Peyer's patch (tissue), 4 donors: ENCODE results near the gene ST3GAL4. TPM values are rescaled to one million over a fixed set of nuclear protein-coding genes. Genes with fewer than 3 reads are reported as not detected.
"Not testable (repeated sequence)": the region's sequence is repeated elsewhere in the genome, so short reads cannot be mapped to it uniquely, and the experiment has no call there.

Experiments
- DNase-seq, 3 donors: peaks; one replicate each; pipeline ENCODE4 v3.0.0-alpha.2; 2017 to 2019
- H3K27ac ChIP-seq, 4 donors: fragments of 200-600 bp; sonication (generic); one replicate each; pipeline ENCODE4 v1.5.1; 2016 to 2019
- H3K27me3 ChIP-seq, 2 donors: fragments of 200-600 bp; sonication (generic); one replicate each; pipeline ENCODE4 v1.5.1; 2019
- H3K36me3 ChIP-seq, 3 donors: fragments of 200-600 bp; sonication (generic); one replicate each; pipeline ENCODE4 v1.5.1; 2016 to 2019
- H3K4me1 ChIP-seq, 4 donors: fragments of 200-600 bp; sonication (generic); one replicate each; pipeline ENCODE4 v1.5.1; 2016 to 2019
- H3K4me3 ChIP-seq, 4 donors: fragments of 200-600 bp; sonication (generic); 1 replicate in 3 of 4; 2 replicates in 1 of 4; pipeline ENCODE4 v1.5.1; 2016 to 2019; ENCODE audit warnings: mild to moderate bottlenecking in 1 of 4
- H3K9me3 ChIP-seq, 4 donors: fragments of 200-600 bp; sonication (generic); one replicate each; pipeline ENCODE4 v1.5.1; 2016 to 2019; ENCODE audit warnings: mild to moderate bottlenecking in 1 of 4
- POLR2A ChIP-seq, 2 donors: fragments of 450-650 bp; IDR thresholded peaks; one replicate each; pipeline ENCODE4 v1.5.1; 2017; ENCODE audit warnings: antibody characterized with exemption in 2 of 2, mild to moderate bottlenecking in 2 of 2, moderate library complexity in 2 of 2
- total RNA-seq, 4 donors: library from RNA; depleted of rRNA; stranded (reverse); fragments of >200 nt; gene quantifications; one replicate each; pipeline ENCODE4 v1.1.0, GENCODE V29; 2016
- TF ChIP-seq, protein P1 (sequence below), 6 experiments: fragments of 450-650 bp in 4 of 6; fragments of 200-600 bp in 2 of 6; sonication (generic) in 1 of 6; IDR thresholded peaks; one replicate each; pipeline ENCODE4 v1.5.1; 2017 to 2019; ENCODE audit warnings: antibody characterized with exemption in 6 of 6, mild to moderate bottlenecking in 3 of 6, moderate library complexity in 1 of 6

ST3GAL4 gene
- total RNA-seq, 4 donors from 2014 or later = 1.1 to 14.0 (median 8.6) TPM

DNA sequence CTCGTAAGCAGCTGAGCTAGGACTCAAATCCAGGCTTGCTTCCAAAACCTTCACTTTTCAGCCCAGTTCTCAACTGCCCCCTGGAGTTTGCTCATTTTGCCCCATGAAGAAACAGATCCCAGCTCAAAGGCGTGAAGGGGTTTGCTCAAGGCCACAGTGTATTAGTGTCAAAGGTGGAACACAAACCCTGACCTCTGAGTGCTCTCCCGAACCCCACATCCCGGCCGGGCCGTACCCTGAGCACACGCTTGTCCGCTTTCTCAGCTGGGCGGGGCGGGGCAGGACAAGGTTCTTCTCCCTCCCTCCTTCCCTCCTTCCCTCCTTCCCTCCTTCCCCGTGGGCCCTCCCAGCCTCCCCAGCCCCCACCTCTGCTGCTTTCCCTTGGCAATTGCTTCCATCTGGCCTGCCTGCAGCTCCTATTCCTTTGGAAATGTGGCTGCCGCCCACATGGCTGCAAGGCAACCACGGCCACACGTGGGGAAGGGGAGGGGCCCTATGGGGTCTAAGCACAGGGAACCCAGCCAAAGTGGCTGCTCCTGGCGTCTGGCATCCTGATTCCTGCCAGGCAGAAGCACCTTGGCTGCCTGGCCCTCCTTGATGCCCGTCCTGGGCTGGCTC is 4.1 kb downstream of the ST3GAL4 start:
- H3K4me1 ChIP-seq = peaks cover 0 to 31% (median 0%) of the 10 kb centered on the region in 4 donors
- DNase-seq = peak in 2 of 3 donors; percentile 24 to 62
- TF ChIP-seq POLR2A (IDR thresholded peaks at IDR 0.05) = no peak
- TF ChIP-seq, protein P1, sequence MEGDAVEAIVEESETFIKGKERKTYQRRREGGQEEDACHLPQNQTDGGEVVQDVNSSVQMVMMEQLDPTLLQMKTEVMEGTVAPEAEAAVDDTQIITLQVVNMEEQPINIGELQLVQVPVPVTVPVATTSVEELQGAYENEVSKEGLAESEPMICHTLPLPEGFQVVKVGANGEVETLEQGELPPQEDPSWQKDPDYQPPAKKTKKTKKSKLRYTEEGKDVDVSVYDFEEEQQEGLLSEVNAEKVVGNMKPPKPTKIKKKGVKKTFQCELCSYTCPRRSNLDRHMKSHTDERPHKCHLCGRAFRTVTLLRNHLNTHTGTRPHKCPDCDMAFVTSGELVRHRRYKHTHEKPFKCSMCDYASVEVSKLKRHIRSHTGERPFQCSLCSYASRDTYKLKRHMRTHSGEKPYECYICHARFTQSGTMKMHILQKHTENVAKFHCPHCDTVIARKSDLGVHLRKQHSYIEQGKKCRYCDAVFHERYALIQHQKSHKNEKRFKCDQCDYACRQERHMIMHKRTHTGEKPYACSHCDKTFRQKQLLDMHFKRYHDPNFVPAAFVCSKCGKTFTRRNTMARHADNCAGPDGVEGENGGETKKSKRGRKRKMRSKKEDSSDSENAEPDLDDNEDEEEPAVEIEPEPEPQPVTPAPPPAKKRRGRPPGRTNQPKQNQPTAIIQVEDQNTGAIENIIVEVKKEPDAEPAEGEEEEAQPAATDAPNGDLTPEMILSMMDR (IDR thresholded peaks at IDR 0.05) = no peak
- no peaks in the 10 kb centered on the region for H3K9me3 ChIP-seq
- H3K4me3 ChIP-seq = no peak overlapping the region
- H3K36me3 ChIP-seq = no peaks in the 10 kb centered on the region
- no peaks in the 10 kb centered on the region for H3K27me3 ChIP-seq
- H3K27ac ChIP-seq = peak overlapping the region in 1 of 4 donors; percentile 39

DNA sequence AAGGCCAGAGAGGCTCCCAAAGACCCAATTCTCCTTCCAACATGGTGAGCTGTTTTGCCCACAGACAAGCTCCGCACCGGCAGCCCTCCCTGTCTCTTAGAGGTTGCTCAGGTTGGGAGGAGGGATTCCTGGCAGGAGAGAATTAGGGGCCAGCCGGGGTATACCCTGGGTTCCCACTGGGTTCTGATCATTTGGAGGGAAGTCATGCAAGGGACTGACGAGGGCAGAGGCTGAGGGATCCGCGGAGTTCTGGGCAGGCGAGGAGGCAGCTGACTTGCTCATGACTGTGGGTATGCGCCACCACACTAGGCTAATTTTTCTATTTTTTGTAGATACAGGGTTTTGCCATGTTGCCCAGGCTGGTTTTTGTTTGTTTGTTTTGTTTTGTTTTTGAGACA is 4.6 kb downstream of the ST3GAL4 start:
- TF ChIP-seq, protein P1 (IDR thresholded peaks at IDR 0.05) = no peak
- DNase-seq = no peak
- H3K27me3 ChIP-seq = no peaks in the 10 kb centered on the region
- H3K4me3 ChIP-seq = no peak overlapping the region
- peaks cover 0 to 31% (median 0%) of the 10 kb centered on the region in 4 donors for H3K4me1 ChIP-seq
- peak overlapping the region in 1 of 4 donors; percentile 12 for H3K27ac ChIP-seq
- no peaks in the 10 kb centered on the region for H3K36me3 ChIP-seq
- H3K9me3 ChIP-seq = no peaks in the 10 kb centered on the region

DNA sequence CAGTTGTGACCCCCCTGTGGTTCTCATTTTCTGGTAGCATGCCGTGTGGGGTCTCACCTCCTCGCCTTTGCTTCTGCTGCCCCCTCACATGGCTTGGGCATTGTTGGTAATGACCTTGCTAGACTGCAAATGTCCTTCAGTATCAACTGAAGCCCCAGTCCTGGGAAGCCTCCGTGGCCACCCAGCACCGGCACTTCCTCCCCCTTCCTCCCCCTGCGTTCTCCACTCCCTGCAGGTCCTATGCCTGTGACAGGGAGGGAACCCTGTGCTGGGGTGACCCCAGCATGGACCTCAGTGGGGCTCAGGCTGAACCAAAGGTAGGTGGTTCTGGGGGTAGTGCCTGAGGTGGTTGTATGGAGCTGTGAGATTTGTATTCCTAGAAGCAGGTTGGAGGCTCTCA is 5.9 kb downstream of the ST3GAL4 start:
- no peak for DNase-seq
- Histone ChIP-seq H3K27me3 (no peaks in the 10 kb centered on the region), H3K4me1 (peaks cover 0 to 32% (median 0%) of the 10 kb centered on the region in 4 donors), H3K27ac (no peak overlapping the region), H3K36me3 (no peaks in the 10 kb centered on the region), H3K4me3 (no peak overlapping the region), H3K9me3 (no peaks in the 10 kb centered on the region)
- TF ChIP-seq, protein P1 (IDR thresholded peaks at IDR 0.05) = no peak
- TF ChIP-seq POLR2A (IDR thresholded peaks at IDR 0.05) = no peak

DNA sequence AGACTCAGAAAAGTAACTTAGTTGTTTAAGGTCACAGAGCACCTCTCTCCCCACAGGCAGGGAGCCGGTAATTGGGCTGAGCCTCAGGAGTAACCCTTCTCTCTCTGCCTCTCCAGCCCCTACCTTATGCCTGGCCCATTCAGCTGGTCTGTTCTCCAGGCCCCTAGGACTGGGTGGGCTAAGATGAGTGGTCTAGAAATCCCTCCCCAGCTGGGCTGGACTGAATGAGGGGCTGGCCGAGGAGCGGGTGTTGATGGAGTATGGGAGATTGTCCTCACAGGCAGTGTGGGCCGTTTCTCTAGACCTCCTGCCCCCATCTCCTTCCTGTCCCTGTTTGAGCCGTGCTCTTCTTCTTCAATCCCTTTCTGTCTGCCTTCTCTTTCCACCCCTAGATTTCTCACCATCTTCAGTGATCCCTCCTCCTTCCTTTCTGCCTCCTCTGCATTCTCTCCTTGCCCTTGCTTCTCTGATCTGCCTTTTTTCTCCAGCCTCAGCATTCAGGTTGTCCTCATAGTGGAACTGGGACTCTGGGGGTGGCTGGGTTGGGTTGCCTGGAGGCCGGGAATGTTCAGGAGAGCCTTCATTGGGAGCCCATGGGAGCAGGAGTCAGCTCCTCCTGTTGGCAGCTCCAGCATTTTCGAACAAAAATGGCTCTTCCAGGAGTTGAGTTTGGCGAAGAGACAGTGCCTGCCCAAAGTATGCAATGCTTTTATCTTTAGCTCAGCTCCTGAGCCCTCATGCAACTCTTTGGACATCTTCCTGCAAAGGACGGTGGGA is 7.6 kb downstream of the ST3GAL4 start:
- Histone ChIP-seq H3K9me3 (no peaks in the 10 kb centered on the region), H3K36me3 (no peaks in the 10 kb centered on the region), H3K4me1 (peaks cover 0 to 23% (median 0%) of the 10 kb centered on the region in 4 donors), H3K27me3 (no peaks in the 10 kb centered on the region), H3K27ac (no peak overlapping the region), H3K4me3 (no peak overlapping the region)
- TF ChIP-seq, protein P1 (IDR thresholded peaks at IDR 0.05) = no peak
- no peak for TF ChIP-seq POLR2A (IDR thresholded peaks at IDR 0.05)
- no peak for DNase-seq

DNA sequence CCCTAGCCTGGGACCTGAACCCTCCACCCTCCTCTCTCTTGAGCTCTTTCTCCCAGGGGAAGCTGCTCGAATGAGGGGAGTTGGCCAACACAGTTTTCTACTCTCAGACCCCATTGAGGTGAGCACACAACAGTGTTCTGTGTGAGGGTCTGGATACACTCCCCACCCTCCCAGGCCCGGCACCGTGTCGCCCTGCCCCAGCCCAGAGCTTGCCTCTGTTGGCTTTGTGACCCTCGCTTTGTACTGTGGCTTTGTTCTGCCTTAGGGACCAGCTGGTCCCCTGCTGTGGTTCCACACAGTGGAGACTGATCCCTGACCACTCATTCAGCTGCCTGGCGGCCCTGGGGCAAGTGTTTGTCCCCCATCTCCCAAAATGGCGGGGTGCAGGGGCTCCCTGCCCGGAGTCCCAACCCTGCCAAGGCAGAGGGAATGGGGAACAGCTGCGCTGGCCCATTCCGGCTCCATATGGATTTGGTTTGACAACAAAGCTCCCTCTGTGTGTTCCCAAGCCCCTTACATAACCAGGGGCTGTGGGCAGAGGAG is 8.3 kb downstream of the ST3GAL4 start:
- Histone ChIP-seq H3K4me1 (peaks cover 0 to 17% (median 0%) of the 10 kb centered on the region in 4 donors), H3K27me3 (no peaks in the 10 kb centered on the region), H3K4me3 (no peak overlapping the region), H3K9me3 (no peaks in the 10 kb centered on the region), H3K36me3 (no peaks in the 10 kb centered on the region), H3K27ac (no peak overlapping the region)
- no peak for DNase-seq
- no peak for TF ChIP-seq POLR2A (IDR thresholded peaks at IDR 0.05)
- TF ChIP-seq, protein P1 (IDR thresholded peaks at IDR 0.05) = no peak

DNA sequence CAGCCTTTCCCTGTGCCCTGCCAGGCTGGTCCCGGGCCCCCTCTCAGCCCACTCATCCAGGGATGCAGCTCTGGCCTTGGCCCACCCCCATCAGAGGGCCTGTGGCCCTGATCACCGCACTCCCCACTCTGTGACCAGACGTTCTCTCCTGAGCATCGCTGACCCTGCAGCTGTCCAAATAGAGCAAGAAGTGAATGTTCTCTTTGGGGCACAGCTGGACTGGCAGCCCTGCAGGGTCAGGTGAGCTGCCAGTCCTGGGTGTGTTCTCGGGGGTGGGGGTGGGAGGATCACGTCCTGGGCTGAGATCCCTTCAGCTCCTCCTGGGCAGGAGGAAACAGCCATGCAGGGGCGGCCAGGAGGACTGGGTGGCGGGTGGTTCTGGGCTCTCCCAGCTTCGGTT is 9.2 kb downstream of the ST3GAL4 start:
- not testable (repeated sequence) for H3K9me3 ChIP-seq, H3K4me3 ChIP-seq, DNase-seq, H3K27ac ChIP-seq, H3K36me3 ChIP-seq, H3K4me1 ChIP-seq, H3K27me3 ChIP-seq

DNA sequence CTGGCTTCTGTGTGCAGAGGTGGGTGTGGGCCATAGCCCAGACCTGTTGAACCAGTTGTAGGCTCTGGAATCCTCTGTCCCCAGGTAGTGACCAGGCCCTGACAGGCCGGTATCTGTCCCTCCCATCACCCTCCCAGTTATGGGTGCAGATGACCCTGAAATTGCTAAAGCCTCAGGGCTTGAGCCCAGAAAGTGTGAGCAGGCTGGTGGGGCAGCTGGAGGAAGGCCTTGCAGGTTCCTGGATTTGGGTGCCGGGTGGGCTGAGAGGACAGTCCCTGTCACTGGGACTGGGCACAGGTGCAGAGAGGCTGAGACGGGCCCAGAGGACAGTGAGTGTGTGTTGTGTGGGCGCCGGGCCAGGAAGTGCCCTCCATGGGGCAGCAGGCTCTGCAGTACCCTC is 10.0 kb downstream of the ST3GAL4 start:
- H3K36me3 ChIP-seq, H3K4me3 ChIP-seq, DNase-seq, H3K27me3 ChIP-seq, H3K9me3 ChIP-seq, H3K4me1 ChIP-seq, H3K27ac ChIP-seq: not testable (repeated sequence)
